Transverse colon (tissue), 4 donors: ENCODE results near the gene ABCB8. TPM values are rescaled to one million over a fixed set of nuclear protein-coding genes. Genes with fewer than 3 reads are reported as not detected.

ENCODE experiments used
- DNase-seq: peaks from one replicate; pipeline ENCODE4 v3.0.0-alpha.2; 2019
- H3K27ac ChIP-seq, 4 donors: fragments of 200-600 bp; sonication (generic); 2 replicates each; pipeline ENCODE4 v1.5.1; 2016 to 2018; ENCODE audit warnings: inconsistent platforms in 4 of 4
- H3K27me3 ChIP-seq: fragments of 200-600 bp; sonication (generic); 2 replicates; pipeline ENCODE4 v1.5.1; 2017; ENCODE audit warnings: inconsistent platforms
- H3K36me3 ChIP-seq, 4 donors: fragments of 200-600 bp; sonication (generic); 2 replicates each; pipeline ENCODE4 v1.5.1; 2017 to 2019; ENCODE audit warnings: inconsistent platforms in 4 of 4
- H3K4me1 ChIP-seq, 4 donors: fragments of 200-600 bp; sonication (generic); 2 replicates each; pipeline ENCODE4 v1.5.1; 2017 to 2020; ENCODE audit warnings: inconsistent platforms in 4 of 4
- H3K4me3 ChIP-seq, 4 donors: fragments of 200-600 bp; sonication (generic); 1 replicate in 1 of 4; 2 replicates in 3 of 4; pipeline versions ENCODE4 v1.5.1 to v1.6.1; 2017 to 2019; ENCODE audit warnings: inconsistent platforms in 4 of 4
- H3K9me3 ChIP-seq, 2 donors: fragments of 200-600 bp; sonication (generic); 2 replicates each; pipeline ENCODE4 v1.5.1; 2017 to 2019; ENCODE audit warnings: inconsistent platforms in 2 of 2
- CTCF ChIP-seq, 5 experiments: fragments of 200-600 bp in 3 of 5; fragments of 450-650 bp in 2 of 5; sonication (generic) in 3 of 5; IDR thresholded peaks; 1 replicate in 2 of 5; 2 replicates in 3 of 5; pipeline ENCODE4 v1.5.1; 2016 to 2017; ENCODE audit warnings: antibody characterized with exemption in 5 of 5, inconsistent platforms in 3 of 5, mild to moderate bottlenecking in 2 of 5, moderate library complexity in 1 of 5
- EP300 ChIP-seq: sonication (generic); formaldehyde crosslinking; IDR thresholded peaks from one replicate; pipeline ENCODE4 v1.6.1; 2017; ENCODE audit warnings: antibody characterized with exemption, low read depth
- POLR2A ChIP-seq: fragments of 450-650 bp; IDR thresholded peaks from one replicate; pipeline ENCODE4 v1.6.1; 2016; ENCODE audit warnings: antibody characterized with exemption, mild to moderate bottlenecking, moderate library complexity
- POLR2AphosphoS5 ChIP-seq, 3 donors: sonication (generic); formaldehyde crosslinking; IDR thresholded peaks; one replicate each; pipeline ENCODE4 v1.6.1; 2016; ENCODE audit warnings: antibody characterized with exemption in 3 of 3
- WGBS, 2 donors: methylation state at CpG; one replicate each; pipeline ENCODE4 v1.1.5; 2018; ENCODE audit warnings: low coverage in 1 of 2; 5-methylcytosine and 5-hydroxymethylcytosine counted together
- in situ Hi-C, 4 donors: fragments of 200-750 bp; cut with MboI; loops; one replicate each; pipeline versions ENCODE4 v1.15.0 to v1.15.1; 2017; ENCODE audit warnings: low sequenced_read_pairs in 3 of 4, low pct_ligation_motif_present in 1 of 4, low pct_unique_long_range_greater_than_20kb in 1 of 4
- intact Hi-C: fragments of 100-400 bp; cut with DNase I; formaldehyde crosslinking; loops from one replicate; pipeline ENCODE4 v1.15.1; 2023; ENCODE audit warnings: low total_unique reads
- total RNA-seq, 4 donors: library from RNA; depleted of rRNA; stranded (reverse); fragments of >200 nt; gene quantifications; one replicate each; pipeline ENCODE4 v1.1.0, GENCODE V29; 2016

ABCB8 gene
- total RNA-seq, 4 donors from 2014 or later, result 33.3 to 76.4 (median 51.4) TPM

GRCh38 chr7:151082141-151083070 lies 54.2 kb downstream of the ABCB8 start:
- H3K36me3 ChIP-seq, result no peaks in the 10 kb centered on the region
- peak overlapping the region; percentile 58 to 88 (median 83) for H3K4me3 ChIP-seq
- H3K9me3 ChIP-seq, result no peaks in the 10 kb centered on the region
- no peak for TF ChIP-seq POLR2A
- TF ChIP-seq EP300, result no peak
- no peak for TF ChIP-seq POLR2AphosphoS5 (IDR thresholded peaks at IDR 0.05)
- TF ChIP-seq CTCF (IDR thresholded peaks at IDR 0.05), result no peak
- H3K27ac ChIP-seq, result peak overlapping the region; percentile 93 to 98 (median 97)
- H3K27me3 ChIP-seq, result no peaks in the 10 kb centered on the region
- in situ Hi-C loops, result no loop called here
- 0 to 28% methylated on average over 7 to 20 of the region's 42 CpGs for WGBS, 2 donors
- intact Hi-C loops, result no loop called here
- DNase-seq, result no peak
- H3K4me1 ChIP-seq, result peaks cover 33 to 60% (median 47%) of the 10 kb centered on the region in 4 donors

GRCh38 chr7:151083071-151083823 lies 55.0 kb downstream of the ABCB8 start, which contains the start of gene TMUB1:
Gene TMUB1 (minus strand): TSS chr7:151083493. CDS start chr7:151082563, 930 bp downstream.
- in situ Hi-C loops (no loop called here), intact Hi-C loops (no loop called here)
- peak within 1 kb of the TSS; percentile 58 to 88 (median 83) for H3K4me3 ChIP-seq
- H3K4me1 ChIP-seq, result peaks cover 39 to 60% (median 53%) of the 10 kb centered on the region in 4 donors
- no peaks in the 10 kb centered on the region for H3K36me3 ChIP-seq
- H3K9me3 ChIP-seq, result no peaks in the 10 kb centered on the region
- TF ChIP-seq POLR2A (peak; percentile 35), POLR2AphosphoS5 (IDR thresholded peaks at IDR 0.05) (peak; percentile 42 to 67 (median 55)), CTCF (IDR thresholded peaks at IDR 0.05) (no peak)
- DNase-seq, result peak; percentile 86
- no peaks in the 10 kb centered on the region for H3K27me3 ChIP-seq
- WGBS, 2 donors, result 0 to 1% methylated on average over 12 to 15 of the region's 69 CpGs
- peak within 1 kb of the TSS; percentile 93 to 98 (median 97) for H3K27ac ChIP-seq

GRCh38 chr7:151083824-151084160 lies 55.5 kb downstream of the ABCB8 start:
- H3K4me1 ChIP-seq, result peaks cover 44 to 60% (median 57%) of the 10 kb centered on the region in 4 donors
- 23 to 80% methylated on average over 1 to 3 of the region's 3 CpGs for WGBS, 2 donors

More at GRCh38 chr7:151083824-151084160, 55.5 kb downstream of the ABCB8 start:
- Histone ChIP-seq H3K4me3 (peak overlapping the region in 3 of 4 donors; percentile 79 to 88 (median 87)), H3K9me3 (no peaks in the 10 kb centered on the region), H3K27ac (peak overlapping the region; percentile 93 to 98 (median 97)), H3K27me3 (no peaks in the 10 kb centered on the region), H3K36me3 (no peaks in the 10 kb centered on the region)
- DNase-seq, result no peak
- in situ Hi-C loops, result no loop called here
- intact Hi-C loops, result no loop called here
- TF ChIP-seq EP300 (no peak), POLR2AphosphoS5 (IDR thresholded peaks at IDR 0.05) (no peak), CTCF (IDR thresholded peaks at IDR 0.05) (no peak), POLR2A (no peak)
